Measurements from ENCODE around the gene MLLT10.
"Not testable (repeated sequence)": the region's sequence is repeated elsewhere in the genome, so short reads cannot be mapped to it uniquely, and the experiment has no call there.

Gene MLLT10

GRCh38 chr10:21625623-21626229 is 91.7 kb downstream of the MLLT10 start:
- H3K4me3 Mint-ChIP-seq, result no peak overlapping the region
- TF ChIP-seq, protein P1, sequence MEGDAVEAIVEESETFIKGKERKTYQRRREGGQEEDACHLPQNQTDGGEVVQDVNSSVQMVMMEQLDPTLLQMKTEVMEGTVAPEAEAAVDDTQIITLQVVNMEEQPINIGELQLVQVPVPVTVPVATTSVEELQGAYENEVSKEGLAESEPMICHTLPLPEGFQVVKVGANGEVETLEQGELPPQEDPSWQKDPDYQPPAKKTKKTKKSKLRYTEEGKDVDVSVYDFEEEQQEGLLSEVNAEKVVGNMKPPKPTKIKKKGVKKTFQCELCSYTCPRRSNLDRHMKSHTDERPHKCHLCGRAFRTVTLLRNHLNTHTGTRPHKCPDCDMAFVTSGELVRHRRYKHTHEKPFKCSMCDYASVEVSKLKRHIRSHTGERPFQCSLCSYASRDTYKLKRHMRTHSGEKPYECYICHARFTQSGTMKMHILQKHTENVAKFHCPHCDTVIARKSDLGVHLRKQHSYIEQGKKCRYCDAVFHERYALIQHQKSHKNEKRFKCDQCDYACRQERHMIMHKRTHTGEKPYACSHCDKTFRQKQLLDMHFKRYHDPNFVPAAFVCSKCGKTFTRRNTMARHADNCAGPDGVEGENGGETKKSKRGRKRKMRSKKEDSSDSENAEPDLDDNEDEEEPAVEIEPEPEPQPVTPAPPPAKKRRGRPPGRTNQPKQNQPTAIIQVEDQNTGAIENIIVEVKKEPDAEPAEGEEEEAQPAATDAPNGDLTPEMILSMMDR (IDR thresholded peaks at IDR 0.05), result no peak
- peaks cover 75% of the 10 kb centered on the region for H3K36me3 Mint-ChIP-seq (ENCODE audit: low read depth)
- no peaks in the 10 kb centered on the region for H3K9me3 Mint-ChIP-seq
- no peak overlapping the region for H3K27ac Mint-ChIP-seq
- no peaks in the 10 kb centered on the region for H3K27me3 Mint-ChIP-seq (ENCODE audit: low read depth, poor library complexity)
- DNase-seq, result no peak
- H3K4me1 Mint-ChIP-seq, result no peaks in the 10 kb centered on the region

DNA sequence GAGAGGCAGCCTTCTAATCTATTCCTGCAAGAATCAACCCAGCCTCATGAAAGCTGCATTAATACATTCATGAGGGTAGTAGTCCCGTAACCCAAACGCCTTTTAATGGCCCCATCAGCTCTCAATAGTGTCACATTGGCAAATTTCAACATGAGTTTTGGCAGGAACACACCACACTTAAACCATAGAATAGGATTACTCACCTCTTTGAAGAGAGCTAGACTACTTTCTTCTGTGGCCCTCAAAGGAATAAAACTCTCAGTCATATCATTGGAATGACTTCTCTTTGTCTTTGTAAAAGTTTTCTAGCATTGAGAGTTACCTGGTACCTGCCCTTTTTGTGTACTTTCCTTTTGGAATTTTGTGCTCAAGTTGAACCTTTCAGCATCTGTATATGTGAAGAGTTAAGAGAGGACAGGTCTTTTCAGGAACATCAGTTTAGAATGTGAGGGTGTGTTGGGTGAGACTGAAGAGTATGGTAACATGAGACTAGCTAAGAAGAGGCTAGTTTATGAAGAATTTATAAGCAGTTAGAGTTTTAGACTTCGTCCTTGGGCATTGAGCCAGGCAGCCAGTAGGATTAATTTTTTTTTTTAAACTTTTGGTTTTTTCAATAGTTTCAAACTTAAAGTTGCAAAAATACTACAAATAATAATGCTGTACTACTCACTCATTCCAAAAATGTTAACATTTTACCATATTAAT is 92.6 kb downstream of the MLLT10 start:
- DNase-seq, result no peak
- H3K9me3 Mint-ChIP-seq, result no peaks in the 10 kb centered on the region
- no peak overlapping the region for H3K4me3 Mint-ChIP-seq
- H3K27ac Mint-ChIP-seq, result peak overlapping the region; percentile 6
- no peaks in the 10 kb centered on the region for H3K4me1 Mint-ChIP-seq
- TF ChIP-seq, protein P1 (IDR thresholded peaks at IDR 0.05), result no peak
- H3K36me3 Mint-ChIP-seq (ENCODE audit: low read depth), result peaks cover 80% of the 10 kb centered on the region
- H3K27me3 Mint-ChIP-seq (ENCODE audit: low read depth, poor library complexity), result no peaks in the 10 kb centered on the region

GRCh38 chr10:21627331-21627730 is 93.3 kb downstream of the MLLT10 start:
- Mint-ChIP-seq H3K36me3 (ENCODE audit: low read depth) (peaks cover 85% of the 10 kb centered on the region), H3K9me3 (no peaks in the 10 kb centered on the region), H3K4me1 (no peaks in the 10 kb centered on the region), H3K4me3 (no peak overlapping the region), H3K27ac (peak overlapping the region; percentile 6), H3K27me3 (ENCODE audit: low read depth, poor library complexity) (no peaks in the 10 kb centered on the region)
- TF ChIP-seq, protein P1 (IDR thresholded peaks at IDR 0.05), result no peak
- DNase-seq, result no peak

DNA sequence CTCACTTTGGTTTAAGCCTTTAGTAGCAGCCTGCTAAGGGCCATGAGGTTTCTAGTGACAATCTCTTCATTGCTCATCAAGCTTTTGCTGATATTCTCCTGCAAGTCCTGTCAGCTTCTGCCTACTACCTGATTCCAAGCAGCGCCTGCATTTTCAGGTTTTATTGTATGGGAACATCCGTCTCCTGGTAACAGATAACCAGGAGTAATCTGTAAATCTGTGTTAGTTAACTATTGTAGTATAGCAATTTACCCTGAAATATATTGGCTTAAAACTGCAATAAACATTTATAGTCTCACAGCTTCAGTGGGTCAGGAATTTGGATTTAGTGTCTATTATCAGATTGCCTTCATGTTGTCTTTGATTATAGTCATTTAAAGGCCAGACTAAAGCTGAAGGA is 94.0 kb downstream of the MLLT10 start:
- no peak for DNase-seq
- no peaks in the 10 kb centered on the region for H3K9me3 Mint-ChIP-seq
- no peaks in the 10 kb centered on the region for H3K4me1 Mint-ChIP-seq
- TF ChIP-seq, protein P1 (IDR thresholded peaks at IDR 0.05), result no peak
- no peak overlapping the region for H3K4me3 Mint-ChIP-seq
- H3K27me3 Mint-ChIP-seq (ENCODE audit: low read depth, poor library complexity), result no peaks in the 10 kb centered on the region
- H3K36me3 Mint-ChIP-seq (ENCODE audit: low read depth), result peaks cover 78% of the 10 kb centered on the region
- H3K27ac Mint-ChIP-seq, result no peak overlapping the region

DNA sequence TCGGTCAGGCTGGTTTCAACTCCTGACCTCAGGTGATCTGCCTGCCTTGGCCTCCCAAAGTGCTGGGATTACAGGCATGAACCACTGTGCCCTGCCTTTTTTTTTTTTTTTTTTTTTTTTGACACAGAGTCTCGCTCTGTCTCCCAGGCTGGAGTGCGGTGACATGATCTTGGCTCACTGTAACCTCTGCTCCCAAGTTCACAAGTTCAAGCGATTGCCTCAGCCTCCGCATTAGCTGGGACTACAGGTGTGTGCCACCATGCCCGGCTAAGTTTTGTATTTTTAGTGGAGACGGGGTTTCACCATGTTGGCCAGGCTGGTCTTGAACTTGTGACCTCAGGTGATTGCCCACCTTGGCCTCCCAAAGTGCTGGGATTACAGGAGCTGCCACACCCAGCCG is 94.6 kb downstream of the MLLT10 start:
- not testable (repeated sequence) for H3K27ac Mint-ChIP-seq; H3K4me3 Mint-ChIP-seq; H3K4me1 Mint-ChIP-seq; DNase-seq; H3K27me3 Mint-ChIP-seq (ENCODE audit: low read depth, poor library complexity); H3K9me3 Mint-ChIP-seq
- peaks cover 72% of the 10 kb centered on the region for H3K36me3 Mint-ChIP-seq (ENCODE audit: low read depth)

DNA sequence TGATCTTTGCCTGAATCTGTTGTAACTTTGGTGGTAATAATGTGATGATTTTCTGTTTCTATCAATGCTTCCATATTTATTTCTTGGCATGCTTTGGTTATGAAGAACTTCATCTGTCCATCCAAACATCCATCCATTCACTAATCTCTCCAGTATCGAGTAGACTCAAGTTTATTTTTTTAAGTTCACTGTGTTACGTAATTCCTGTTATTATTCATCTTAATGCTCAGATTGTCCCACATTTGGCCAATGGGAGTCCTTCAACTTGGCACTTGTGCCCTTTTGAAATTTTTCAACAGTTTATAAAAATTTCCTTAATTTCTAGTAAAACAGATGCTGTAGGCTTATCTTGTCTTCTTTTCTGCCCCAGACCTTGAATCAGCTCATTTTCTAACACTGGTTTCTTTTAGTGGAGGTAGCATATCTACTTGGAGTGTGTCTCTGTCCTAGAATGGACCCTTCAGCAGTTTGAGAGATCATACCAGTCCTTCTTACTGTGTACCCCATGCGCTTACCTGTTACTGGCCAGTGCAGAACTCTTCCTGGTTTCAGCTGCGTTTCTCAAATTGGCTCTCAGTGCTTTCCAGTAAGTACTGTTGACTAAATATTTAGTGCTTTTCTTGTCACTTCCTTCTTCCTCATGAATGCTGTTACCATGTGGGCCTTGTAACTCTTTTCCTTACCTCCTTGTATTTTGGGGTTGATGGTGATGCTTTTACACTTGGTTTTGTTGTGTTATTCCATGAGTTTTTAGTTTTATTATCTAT is 100.8 kb downstream of the MLLT10 start:
- DNase-seq, result no peak
- H3K9me3 Mint-ChIP-seq, result no peaks in the 10 kb centered on the region
- TF ChIP-seq, protein P1 (IDR thresholded peaks at IDR 0.05), result no peak
- H3K36me3 Mint-ChIP-seq (ENCODE audit: low read depth), result peaks cover 49% of the 10 kb centered on the region
- no peaks in the 10 kb centered on the region for H3K27me3 Mint-ChIP-seq (ENCODE audit: low read depth, poor library complexity)
- H3K4me3 Mint-ChIP-seq, result no peak overlapping the region
- peak overlapping the region; percentile 1 for H3K27ac Mint-ChIP-seq
- H3K4me1 Mint-ChIP-seq, result peaks cover 50% of the 10 kb centered on the region

All from nephron progenitor cell (in vitro differentiated cells).